T-cell (primary cell): ENCODE results near the gene TEDC2. TPM values are rescaled to one million over a fixed set of nuclear protein-coding genes. Genes with fewer than 3 reads are reported as not detected.
A peak's percentile ranks its signal among the peaks of the same experiment; 100 is the strongest.
"Not testable (repeated sequence)": the region's sequence is repeated elsewhere in the genome, so short reads cannot be mapped to it uniquely, and the experiment has no call there.

ENCODE experiments used
- ATAC-seq, 4 experiments: fragments of 200-7000 bp in 3 of 4; fragments of 150-1000 bp in 1 of 4; cut with Tn5 transposase; replicated peaks in 1 of 4; 1 replicate in 3 of 4; 2 replicates in 1 of 4; pipeline ENCODE4 v1.10.0; 2021; ENCODE audit warnings: moderate library complexity in 3 of 4, mild to moderate bottlenecking in 2 of 4, moderate number of reproducible peaks in 1 of 4
- CTCF ChIA-PET, 2 donors: fragments of 300-600 bp; sonication (Branson Sonifier 250); formaldehyde crosslinking; loops; one replicate each; lab custom pipeline; 2022; ENCODE audit warnings: antibody characterized with exemption in 2 of 2; lab: Charles Lee
- POLR2A ChIA-PET, 2 donors: fragments of 300-600 bp; sonication (Branson Sonifier 250); formaldehyde crosslinking; loops; one replicate each; lab custom pipeline; 2022; ENCODE audit warnings: antibody characterized with exemption in 2 of 2; lab: Charles Lee
- DNase-seq, 35 experiments: peaks; one replicate each; pipeline versions ENCODE4 v3.0.0 to v3.0.0-alpha.2; 2013 to 2023
- H3K27ac ChIP-seq: one replicate; pipeline ENCODE4 v1.5.1; 2013; ENCODE audit warnings: low read length
- H3K27me3 ChIP-seq, 2 experiments: replicated peaks in 1 of 2; 1 replicate in 1 of 2; 2 replicates in 1 of 2; pipeline versions ENCODE4 v1.6.1 to v1.7.0; 2013; ENCODE audit warnings: low read length in 1 of 2, mixed read lengths in 1 of 2; ENCODE audit not compliant: control insufficient read depth in 2 of 2, insufficient read depth in 2 of 2; ENCODE audit errors: extremely low read depth in 1 of 2
- H3K36me3 ChIP-seq, 2 donors: 1 replicate in 1 of 2; 2 replicates in 1 of 2; pipeline versions ENCODE4 v1.6.1 to v1.7.0; 2013; ENCODE audit warnings: low read length in 1 of 2; ENCODE audit not compliant: control insufficient read depth in 2 of 2, insufficient read depth in 1 of 2; ENCODE audit errors: extremely low read depth in 1 of 2
- H3K4me1 ChIP-seq, 2 experiments: 1 replicate in 1 of 2; 2 replicates in 1 of 2; pipeline versions ENCODE4 v1.6.1 to v1.7.0; 2013; ENCODE audit warnings: low read length in 2 of 2, mixed read lengths in 1 of 2; ENCODE audit not compliant: insufficient read depth in 2 of 2, control insufficient read depth in 1 of 2; ENCODE audit errors: extremely low read depth in 1 of 2
- H3K4me3 ChIP-seq, 2 donors: 1 replicate in 1 of 2; 2 replicates in 1 of 2; pipeline versions ENCODE4 v1.5.1 to v1.7.0; 2013; ENCODE audit warnings: mild to moderate bottlenecking in 2 of 2, low read length in 1 of 2, moderate library complexity in 1 of 2; ENCODE audit not compliant: control insufficient read depth in 1 of 2; ENCODE audit errors: extremely low read depth in 1 of 2
- H3K9me3 ChIP-seq: 2 replicates; pipeline ENCODE4 v1.7.0; 2013
- H3K27ac Mint-ChIP-seq, 2 donors: one replicate each; pipeline ENCODE4 v1.8.0; 2020 to 2021; ENCODE audit warnings: mild to moderate bottlenecking in 2 of 2, mixed read lengths in 2 of 2
- H3K27me3 Mint-ChIP-seq, 2 donors: one replicate each; pipeline ENCODE4 v1.8.0; 2021 to 2022; ENCODE audit warnings: mixed read lengths in 2 of 2
- H3K36me3 Mint-ChIP-seq: one replicate; pipeline ENCODE4 v1.8.0; 2021; ENCODE audit warnings: mixed read lengths
- H3K4me1 Mint-ChIP-seq, 3 donors: one replicate each; pipeline ENCODE4 v1.8.0; 2020 to 2022; ENCODE audit warnings: mixed read lengths in 3 of 3, mild to moderate bottlenecking in 1 of 3
- H3K4me3 Mint-ChIP-seq, 3 donors: one replicate each; pipeline ENCODE4 v1.8.0; 2020 to 2022; ENCODE audit warnings: mild to moderate bottlenecking in 3 of 3, mixed read lengths in 3 of 3, moderate library complexity in 3 of 3
- H3K9me3 Mint-ChIP-seq, 3 donors: one replicate each; pipeline ENCODE4 v1.8.0; 2020 to 2022; ENCODE audit warnings: mixed read lengths in 3 of 3
- WGBS: methylation state at CpG from one replicate; pipeline ENCODE4 v1.1.5; 2013; ENCODE audit warnings: missing lambda C conversion rate; ENCODE audit not compliant: insufficient coverage; 5-methylcytosine and 5-hydroxymethylcytosine counted together
- total RNA-seq, 35 experiments: library from RNA in 6 of 35; stranded (reverse) in 6 of 35; fragments of 120-200 nt in 1 of 35; gene quantifications; one replicate each; pipeline versions ENCODE4 v1.2.1 to v1.2.4 and lab custom pipeline; 2013 to 2026

The TEDC2 gene
- total RNA-seq, 5 donors from 2014 or later (not counting 1 experiment from before 2014, with no cell fraction given), result 0.85 to 1.8 (median 0.93) TPM

DNA sequence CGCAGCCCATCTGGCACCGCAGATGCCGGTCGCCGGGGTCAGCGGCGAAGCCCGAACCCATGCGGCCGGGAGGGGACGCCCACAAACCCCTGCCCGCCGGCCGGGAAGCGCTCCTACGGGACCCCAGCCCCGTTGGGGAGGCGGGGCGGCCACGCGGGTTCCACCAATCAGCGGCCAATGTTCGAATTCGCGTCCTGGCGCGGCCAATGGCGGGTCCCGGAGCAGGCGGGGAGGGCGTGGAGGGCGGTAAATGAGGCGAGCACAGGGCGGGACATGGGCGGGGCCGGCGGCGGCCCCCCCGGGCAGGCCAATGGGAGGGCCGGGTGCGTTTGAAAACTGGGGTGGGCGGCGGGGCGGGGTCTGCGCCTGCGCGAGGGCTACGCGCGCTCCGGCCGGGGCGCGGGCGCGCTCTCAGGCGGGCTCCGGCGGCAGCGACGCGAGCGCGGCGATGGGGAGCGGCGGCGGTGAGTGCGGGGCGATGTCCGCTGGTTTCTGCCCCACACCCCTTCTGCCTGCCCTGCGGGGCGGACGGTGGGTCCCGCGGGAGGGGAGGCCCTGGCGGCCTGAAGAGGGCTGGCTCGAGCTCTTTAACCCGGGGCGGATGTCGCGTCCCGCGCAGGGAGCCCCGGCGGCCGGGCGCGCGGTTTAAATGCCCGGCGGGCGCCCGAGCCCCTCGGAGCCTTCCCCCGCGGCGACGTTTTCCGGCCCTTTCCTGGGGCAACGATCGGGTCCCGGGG, 30.7 kb upstream of the TEDC2 start, which contains the start of gene CCNF:
TSS of gene CCNF (plus strand) at position 414 of the 737 bp plus-strand sequence. CDS start at position 449, 35 bp downstream.
- Mint-ChIP-seq H3K27me3 (no peaks in the 10 kb centered on the region), H3K4me1 (peaks cover 14 to 18% (median 17%) of the 10 kb centered on the region in 3 donors), H3K4me3 (peak within 1 kb of the TSS; percentile 76 to 86 (median 82)), H3K27ac (peak within 1 kb of the TSS in 1 of 2 donors; percentile 71), H3K36me3 (peaks cover 6% of the 10 kb centered on the region), H3K9me3 (no peaks in the 10 kb centered on the region)
- Histone ChIP-seq H3K4me1 (peaks cover 4 to 20% of the 10 kb centered on the region in 2 experiments), H3K27me3 (no peaks in the 10 kb centered on the region), H3K9me3 (no peaks in the 10 kb centered on the region), H3K36me3 (peaks cover 0 to 7% of the 10 kb centered on the region in 2 donors), H3K27ac (no peak within 1 kb of the TSS), H3K4me3 (peak within 1 kb of the TSS; percentile 65 to 80)
- CTCF ChIA-PET, result interaction anchor here in 1 of 2 donors (0.5 kb wide), 1 partner anchor 13 kb away, joined by 3 read pairs; no protein-coding TSS in a partner anchor
- POLR2A ChIA-PET, result no interaction called here
- under 1% methylated on average over 103 of the region's 103 CpGs for WGBS
- ATAC-seq (peak; percentile 95 to 98 (median 97)), DNase-seq (peak; percentile 90 to 98 (median 96))

DNA sequence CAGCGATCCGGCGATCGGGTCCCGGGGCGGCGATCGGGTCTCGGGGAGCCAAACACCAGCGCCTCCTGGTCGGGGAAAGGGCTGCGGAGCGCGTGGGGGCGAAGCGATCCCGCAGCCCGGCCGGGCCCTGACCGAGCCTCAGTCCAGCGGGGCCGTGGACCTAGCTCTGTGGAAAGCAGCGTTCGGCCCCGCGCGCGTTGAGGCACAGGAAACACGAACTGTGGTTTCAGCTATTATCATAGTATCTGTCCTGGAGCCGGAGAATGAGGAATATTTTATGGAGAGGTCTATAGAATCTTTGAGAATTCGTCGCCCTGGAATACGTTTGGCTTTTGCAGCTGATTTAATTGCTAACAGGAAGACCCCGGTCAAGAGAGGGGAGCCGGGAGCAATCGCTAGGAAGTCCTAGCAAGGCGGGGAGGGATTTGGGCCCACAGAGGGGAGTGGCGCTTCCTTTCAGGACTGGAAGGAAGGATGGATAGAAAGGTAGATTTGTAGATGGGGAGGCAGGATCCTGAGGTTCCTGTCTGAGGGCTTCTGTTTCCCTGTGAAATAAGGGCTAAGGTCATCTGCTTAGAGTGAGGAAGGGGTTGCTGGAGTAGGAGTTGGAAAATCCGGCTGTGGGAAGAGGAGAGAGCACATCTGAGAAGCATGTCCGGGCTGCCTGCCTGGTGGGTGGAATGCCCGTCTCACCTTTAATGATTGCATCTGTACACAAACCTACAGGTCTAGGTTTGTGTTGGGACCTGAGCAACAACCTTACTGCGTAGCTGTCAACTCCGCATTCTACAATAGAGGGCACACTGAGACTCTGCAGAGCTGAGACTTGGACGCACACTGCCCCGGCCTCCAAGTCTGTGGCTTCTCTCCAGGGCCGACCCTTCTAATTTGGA, 29.9 kb upstream of the TEDC2 start:
- H3K4me1 Mint-ChIP-seq, result peaks cover 14 to 18% (median 17%) of the 10 kb centered on the region in 3 donors
- H3K27ac Mint-ChIP-seq, result peak overlapping the region in 1 of 2 donors; percentile 71
- peak overlapping the region; percentile 76 to 84 (median 82) for H3K4me3 Mint-ChIP-seq
- WGBS, result 3% methylated on average over 45 of the region's 46 CpGs
- peak in 5 of 35 experiments; percentile 5 to 49 (median 10) for DNase-seq
- H3K27ac ChIP-seq, result no peak overlapping the region
- H3K27me3 Mint-ChIP-seq, result no peaks in the 10 kb centered on the region
- peak overlapping the region; percentile 55 to 60 for H3K4me3 ChIP-seq
- ChIA-PET CTCF (no interaction called here), POLR2A (no interaction called here)
- peaks cover 4 to 20% of the 10 kb centered on the region in 2 experiments for H3K4me1 ChIP-seq
- H3K9me3 ChIP-seq, result no peaks in the 10 kb centered on the region
- peak in 3 of 4 experiments; percentile 1 for ATAC-seq
- no peaks in the 10 kb centered on the region for H3K9me3 Mint-ChIP-seq
- no peaks in the 10 kb centered on the region for H3K27me3 ChIP-seq
- H3K36me3 Mint-ChIP-seq, result peaks cover 6% of the 10 kb centered on the region
- H3K36me3 ChIP-seq, result peaks cover 0 to 7% of the 10 kb centered on the region in 2 donors

DNA sequence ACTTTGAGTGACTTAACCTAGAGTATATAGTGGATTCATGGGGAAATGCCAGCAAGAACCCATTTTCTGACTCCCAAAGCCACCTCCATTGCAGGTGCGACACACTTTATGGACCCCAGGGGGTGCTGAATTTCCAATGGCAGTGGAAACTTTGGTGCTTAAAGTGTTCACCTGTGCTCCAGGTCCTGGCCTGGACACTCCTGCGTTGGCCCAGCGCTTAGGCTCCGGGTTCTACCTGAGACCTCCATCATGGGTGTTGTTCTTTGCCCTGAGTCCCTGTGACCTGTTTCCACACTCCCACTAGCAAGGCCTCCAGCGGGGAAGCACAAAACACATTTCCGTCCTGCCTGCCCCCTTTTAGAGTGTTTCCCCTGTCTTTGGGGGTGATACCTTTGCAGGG, 27.6 kb upstream of the TEDC2 start:
- H3K4me1 ChIP-seq, result peaks cover 4 to 20% of the 10 kb centered on the region in 2 experiments

DNA sequence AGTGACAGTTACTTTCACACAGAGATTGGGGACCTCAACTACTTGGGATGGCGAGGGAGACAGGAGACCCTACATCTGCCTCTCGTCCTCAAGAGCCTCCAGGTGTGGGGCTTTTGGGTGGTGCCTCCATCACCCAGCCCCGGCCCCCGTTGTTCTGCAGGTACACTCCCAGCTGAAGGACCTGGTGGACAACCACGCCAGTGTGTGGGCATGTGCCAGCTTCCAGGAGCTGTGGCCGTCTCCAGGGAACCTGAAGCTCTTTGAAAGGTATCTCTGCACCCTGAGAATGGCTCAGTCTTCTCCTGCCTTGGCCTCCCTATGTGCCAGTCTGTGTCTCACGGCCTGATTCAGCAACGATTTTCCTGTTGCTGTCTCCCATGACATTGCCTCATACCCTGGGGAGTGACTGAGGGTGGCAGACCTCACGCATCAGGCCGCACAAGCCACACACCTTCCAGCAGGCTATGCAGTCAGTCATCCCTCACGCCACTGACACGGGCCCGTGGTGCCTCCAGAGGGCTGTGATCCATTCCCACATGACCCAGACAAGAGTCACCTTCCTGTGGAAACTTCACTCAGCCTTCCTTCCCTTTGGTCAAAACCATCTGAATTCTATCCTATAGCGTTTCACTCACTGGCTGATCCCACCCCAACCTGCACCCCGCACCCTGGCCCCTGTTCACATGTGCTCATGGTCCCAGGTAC, 27.0 kb upstream of the TEDC2 start:
- ChIA-PET CTCF (no interaction called here), POLR2A (no interaction called here)
- ATAC-seq (no peak), DNase-seq (no peak)
- Mint-ChIP-seq H3K4me1 (peaks cover 14 to 18% (median 15%) of the 10 kb centered on the region in 3 donors), H3K9me3 (no peaks in the 10 kb centered on the region), H3K4me3 (no peak overlapping the region), H3K36me3 (peaks cover 16% of the 10 kb centered on the region), H3K27me3 (no peaks in the 10 kb centered on the region), H3K27ac (no peak overlapping the region)
- Histone ChIP-seq H3K4me1 (peaks cover 4 to 20% of the 10 kb centered on the region in 2 experiments), H3K27ac (no peak overlapping the region), H3K36me3 (peaks cover 0 to 18% of the 10 kb centered on the region in 2 donors), H3K4me3 (no peak overlapping the region), H3K9me3 (no peaks in the 10 kb centered on the region), H3K27me3 (no peaks in the 10 kb centered on the region)
- 94% methylated on average over 12 of the region's 15 CpGs for WGBS

More for the DNA sequence above, 27.6 kb upstream of the TEDC2 start:
- no peak overlapping the region for H3K4me3 Mint-ChIP-seq
- ATAC-seq (no peak), DNase-seq (no peak)
- peaks cover 16% of the 10 kb centered on the region for H3K36me3 Mint-ChIP-seq
- no peak overlapping the region for H3K27ac ChIP-seq
- H3K4me1 Mint-ChIP-seq, result peaks cover 14 to 18% (median 17%) of the 10 kb centered on the region in 3 donors
- peaks cover 0 to 17% of the 10 kb centered on the region in 2 donors for H3K36me3 ChIP-seq
- ChIA-PET CTCF (no interaction called here), POLR2A (no interaction called here)
- H3K9me3 Mint-ChIP-seq, result no peaks in the 10 kb centered on the region
- WGBS, result 97% methylated on average over 4 of the region's 6 CpGs
- H3K27me3 Mint-ChIP-seq, result no peaks in the 10 kb centered on the region
- H3K27me3 ChIP-seq, result no peaks in the 10 kb centered on the region
- no peak overlapping the region for H3K27ac Mint-ChIP-seq
- H3K9me3 ChIP-seq, result no peaks in the 10 kb centered on the region
- no peak overlapping the region for H3K4me3 ChIP-seq

DNA sequence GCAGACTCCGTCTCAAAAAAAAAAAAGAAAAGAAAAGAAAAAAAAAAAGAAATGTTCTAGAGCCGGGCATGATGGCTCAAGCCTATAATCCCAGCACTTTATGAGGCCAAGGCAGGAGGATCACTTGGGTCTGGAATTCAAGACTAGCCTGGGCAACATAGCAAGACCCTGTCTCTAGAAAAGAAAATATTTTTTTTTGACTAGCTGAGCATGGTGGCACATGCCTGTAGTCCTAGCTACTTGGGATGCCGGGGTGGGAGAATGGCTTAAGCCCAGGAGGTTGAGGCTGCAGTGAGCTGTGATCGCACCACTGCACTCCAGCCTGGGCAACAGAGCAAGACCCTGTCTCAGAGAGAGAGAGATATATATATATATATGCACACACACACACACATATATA, 24.7 kb upstream of the TEDC2 start:
- H3K27me3 ChIP-seq, POLR2A ChIA-PET, ATAC-seq, H3K27ac Mint-ChIP-seq, H3K4me3 Mint-ChIP-seq, H3K9me3 ChIP-seq, H3K9me3 Mint-ChIP-seq, DNase-seq, CTCF ChIA-PET, H3K27me3 Mint-ChIP-seq, H3K4me3 ChIP-seq, H3K27ac ChIP-seq: not testable (repeated sequence)
- Mint-ChIP-seq H3K4me1 (peaks cover 13 to 20% (median 16%) of the 10 kb centered on the region in 3 donors), H3K36me3 (peaks cover 23% of the 10 kb centered on the region)
- peaks cover under 1 to 12% of the 10 kb centered on the region in 2 experiments for H3K4me1 ChIP-seq
- peaks cover 0 to 18% of the 10 kb centered on the region in 2 donors for H3K36me3 ChIP-seq
- no CpG with 5 or more reads among the region's 4 CpGs for WGBS
